GM18499 (cell line): ENCODE data around the gene CDKN2D.
A peak's percentile ranks its signal among the peaks of the same experiment; 100 is the strongest.

Source experiments
- ATAC-seq: cut with Tn5 transposase; IDR thresholded peaks from one replicate; pipeline ENCODE4 v1.9.1; 2021; ENCODE audit warnings: moderate number of reproducible peaks; ENCODE audit not compliant: insufficient read depth, unreplicated experiment

CDKN2D gene

DNA sequence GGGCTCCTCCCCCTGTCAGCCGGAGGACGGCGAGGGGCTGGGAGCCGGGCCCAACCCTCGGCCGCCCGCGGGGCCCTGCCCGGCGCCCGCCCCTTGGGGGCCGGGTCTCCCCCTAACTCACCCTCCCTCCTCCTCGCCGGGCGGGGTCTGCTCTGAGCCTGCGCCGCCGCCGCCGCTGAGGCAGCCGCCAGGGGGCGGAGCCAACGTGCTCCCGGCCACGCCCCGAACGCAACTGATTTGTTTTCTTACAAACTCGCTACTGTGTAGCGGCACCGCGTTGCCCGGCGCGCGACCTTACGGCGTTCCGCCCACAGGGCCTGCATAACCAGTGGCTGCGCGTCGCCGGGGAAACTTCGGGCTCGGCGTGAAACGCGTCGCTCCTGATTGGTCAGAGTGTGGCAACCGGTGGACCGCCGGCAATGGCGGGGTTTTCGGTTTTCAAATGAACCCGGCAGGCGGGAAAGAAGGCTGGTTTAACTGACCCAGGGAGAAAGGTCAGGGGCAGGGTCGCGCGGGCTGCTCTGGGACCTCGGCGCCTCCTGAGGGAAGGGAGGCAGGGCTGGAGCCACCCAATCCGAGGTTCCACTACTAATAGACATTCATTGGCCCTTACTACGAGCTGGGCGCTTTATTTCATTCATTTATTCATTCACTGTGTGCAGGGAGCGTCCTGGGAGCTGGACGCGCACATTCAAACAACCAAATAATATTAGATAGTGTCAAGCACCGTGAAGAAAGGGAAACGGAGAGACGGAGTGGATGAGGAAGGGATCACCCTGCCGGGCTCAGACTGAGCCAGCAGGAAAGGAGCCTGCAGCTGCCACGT lies at the start of gene CDKN2D:
CDKN2D (minus strand) TSS at position 154 of the 826 bp plus-strand sequence. CDS start 326 bp downstream, outside the sequence.
- ATAC-seq = peak; percentile 53

DNA sequence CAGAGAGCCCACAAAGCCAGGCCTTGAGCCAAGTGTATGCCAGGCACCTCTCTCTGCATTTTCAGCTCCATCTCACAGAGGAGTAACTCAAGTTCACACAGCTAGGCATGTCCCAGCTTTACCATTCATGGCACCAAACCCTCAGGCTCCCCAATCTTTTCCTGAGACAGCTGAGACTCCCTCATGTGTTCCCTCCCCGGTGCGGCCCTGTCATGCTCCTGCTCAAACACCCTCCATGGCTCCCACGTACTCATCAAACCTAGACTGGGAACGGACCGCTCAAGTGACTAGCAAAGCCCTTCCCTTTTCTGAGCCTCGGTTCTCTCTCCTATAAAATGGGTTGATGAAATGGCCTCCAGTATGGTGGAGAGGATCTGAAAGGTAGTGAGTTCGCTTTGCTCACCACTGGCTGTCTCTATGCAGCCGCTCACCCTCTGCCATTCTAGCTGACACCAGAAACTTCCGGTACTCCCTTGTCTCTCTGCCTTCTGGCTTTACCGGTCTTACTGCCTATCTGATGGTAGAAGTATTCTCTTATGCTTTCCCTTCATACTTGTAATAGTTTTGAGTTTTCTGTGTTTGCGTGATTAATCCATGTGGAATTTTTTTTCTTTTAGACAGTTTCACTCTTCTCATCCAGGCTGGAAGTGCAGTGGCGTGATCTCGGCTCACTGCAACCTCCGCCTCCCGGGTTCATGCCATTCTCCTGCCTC lies 48.8 kb upstream of the CDKN2D start:
- no peak for ATAC-seq

DNA sequence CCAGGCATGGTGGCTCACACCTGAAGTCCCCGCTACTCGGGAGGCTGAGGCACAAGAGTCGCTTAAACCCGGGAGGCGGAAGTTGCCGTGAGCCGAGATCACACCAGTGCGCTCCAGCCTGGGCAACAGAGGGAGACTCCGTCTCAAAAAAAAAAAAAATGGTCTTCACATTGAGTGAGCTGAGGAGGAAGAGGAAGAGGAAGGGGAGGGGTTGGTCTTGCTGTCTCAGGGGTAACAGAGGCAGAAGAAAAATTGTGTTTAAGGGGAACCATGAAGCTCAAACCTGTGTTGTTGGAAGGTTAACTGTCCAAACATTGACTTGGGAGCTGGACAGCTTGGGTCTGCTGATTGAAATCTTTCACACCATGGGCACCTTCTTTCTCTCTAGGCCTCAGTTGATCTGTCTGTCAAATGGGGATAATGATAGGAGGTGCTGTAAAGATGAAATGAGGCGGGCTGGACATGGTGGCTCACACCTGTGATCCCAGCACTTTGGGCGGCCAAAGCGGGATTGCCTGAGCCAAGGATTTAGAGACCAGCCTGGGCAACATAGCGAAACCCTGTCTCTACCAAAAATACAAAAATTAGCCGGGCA lies 46.7 kb upstream of the CDKN2D start:
- no peak for ATAC-seq

DNA sequence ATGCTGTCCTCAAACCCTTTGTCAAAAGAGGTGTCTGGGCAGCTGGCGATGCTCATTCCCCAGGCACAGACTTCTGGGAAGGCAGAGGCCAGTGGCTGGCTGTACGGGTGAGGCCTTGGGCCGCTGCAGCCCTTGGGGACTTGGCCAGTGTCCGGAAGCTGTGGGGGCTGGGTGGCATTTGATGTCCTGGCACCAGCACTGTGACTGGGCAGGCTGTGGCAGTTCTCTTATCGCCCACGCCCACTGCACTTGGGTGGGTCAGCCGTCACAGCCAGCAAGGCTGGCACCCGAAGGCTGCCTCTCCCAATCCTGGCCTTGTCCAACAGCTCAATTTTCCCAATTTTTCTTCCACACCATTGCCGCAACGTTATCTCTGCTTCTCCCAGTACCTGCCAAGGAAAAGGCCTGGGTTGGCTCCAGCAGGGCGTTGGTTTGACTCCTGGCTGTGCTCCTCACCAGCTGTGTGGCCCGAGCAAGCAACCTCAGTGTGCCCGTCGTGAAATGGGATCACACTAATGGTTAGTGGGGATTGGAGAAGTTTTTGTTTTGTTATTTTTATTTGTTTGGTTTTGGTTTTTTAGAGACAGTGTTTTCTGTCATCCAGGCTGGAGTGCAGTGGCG lies 43.8 kb upstream of the CDKN2D start:
- ATAC-seq = no peak

DNA sequence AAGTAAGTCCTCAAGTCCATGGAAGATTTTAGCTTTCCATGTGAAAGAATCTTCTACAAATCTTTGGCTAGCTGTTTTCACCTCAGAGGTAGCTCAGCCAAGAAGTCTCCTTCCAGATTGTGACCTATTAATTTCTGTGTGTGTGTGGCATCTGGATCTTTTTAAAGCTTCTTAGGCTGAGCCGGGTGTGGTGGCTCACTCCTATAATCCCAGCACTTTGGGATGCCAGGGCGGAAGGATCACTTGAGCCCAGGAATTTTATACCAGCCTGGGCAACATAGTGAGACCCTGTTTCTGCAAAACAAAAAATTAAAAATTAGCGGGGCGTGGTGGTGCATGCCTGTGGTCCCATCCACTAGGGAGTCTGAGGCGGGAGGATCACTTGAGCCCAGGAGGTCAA lies 43.1 kb upstream of the CDKN2D start:
- ATAC-seq = no peak

DNA sequence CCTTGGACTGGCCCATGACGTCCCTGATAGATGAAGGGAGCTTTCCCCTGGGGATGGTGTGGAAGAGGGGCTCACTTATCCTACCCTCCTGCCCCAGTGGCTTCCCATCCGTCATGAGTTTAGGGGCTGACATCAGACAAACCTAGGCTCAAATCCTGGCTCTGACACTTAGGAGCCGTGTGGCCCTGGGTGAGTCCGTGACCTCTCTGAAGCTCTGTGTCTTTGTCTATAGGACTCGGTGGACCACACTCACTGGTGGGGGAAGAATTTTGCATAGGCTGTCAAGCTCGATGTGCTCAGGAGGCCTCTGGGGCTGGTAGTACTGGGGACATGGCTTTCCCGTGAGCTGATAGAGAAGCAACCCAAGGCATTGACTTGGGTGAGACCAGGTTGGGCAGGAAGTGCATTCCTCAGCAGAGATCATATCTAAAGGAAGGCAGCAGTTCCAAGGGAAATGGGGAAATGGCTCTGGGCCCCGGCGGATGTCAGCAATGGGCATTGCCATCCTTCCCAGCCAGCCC lies 35.7 kb upstream of the CDKN2D start:
- no peak for ATAC-seq

DNA sequence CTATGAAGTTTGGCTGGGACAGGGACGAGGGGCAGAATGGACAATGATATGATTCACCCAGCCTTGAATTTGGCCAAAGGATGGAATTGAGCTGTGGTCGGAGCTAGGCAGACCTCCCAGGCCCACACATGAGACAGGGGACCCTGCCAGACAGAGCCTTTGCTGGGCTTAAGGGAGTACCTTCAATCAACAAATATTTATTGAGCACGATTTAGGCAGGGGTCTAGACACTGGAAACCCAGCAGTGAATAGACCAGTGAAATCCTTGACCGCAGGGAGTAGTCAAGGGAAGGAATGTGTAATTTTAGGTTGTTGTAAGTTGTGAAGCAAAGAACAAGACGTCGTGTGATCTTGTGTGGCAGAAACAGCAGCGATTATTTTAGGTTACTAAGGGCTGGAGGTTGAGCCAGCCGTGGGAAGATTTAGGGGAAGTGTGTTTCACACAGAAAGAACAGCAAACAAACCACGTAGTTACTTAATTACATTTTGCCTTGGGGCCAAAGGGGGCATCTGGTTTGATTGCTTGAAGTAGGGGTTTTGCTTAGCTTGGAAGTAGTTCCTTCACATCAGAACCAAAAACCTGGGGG lies 35.2 kb upstream of the CDKN2D start:
- no peak for ATAC-seq

DNA sequence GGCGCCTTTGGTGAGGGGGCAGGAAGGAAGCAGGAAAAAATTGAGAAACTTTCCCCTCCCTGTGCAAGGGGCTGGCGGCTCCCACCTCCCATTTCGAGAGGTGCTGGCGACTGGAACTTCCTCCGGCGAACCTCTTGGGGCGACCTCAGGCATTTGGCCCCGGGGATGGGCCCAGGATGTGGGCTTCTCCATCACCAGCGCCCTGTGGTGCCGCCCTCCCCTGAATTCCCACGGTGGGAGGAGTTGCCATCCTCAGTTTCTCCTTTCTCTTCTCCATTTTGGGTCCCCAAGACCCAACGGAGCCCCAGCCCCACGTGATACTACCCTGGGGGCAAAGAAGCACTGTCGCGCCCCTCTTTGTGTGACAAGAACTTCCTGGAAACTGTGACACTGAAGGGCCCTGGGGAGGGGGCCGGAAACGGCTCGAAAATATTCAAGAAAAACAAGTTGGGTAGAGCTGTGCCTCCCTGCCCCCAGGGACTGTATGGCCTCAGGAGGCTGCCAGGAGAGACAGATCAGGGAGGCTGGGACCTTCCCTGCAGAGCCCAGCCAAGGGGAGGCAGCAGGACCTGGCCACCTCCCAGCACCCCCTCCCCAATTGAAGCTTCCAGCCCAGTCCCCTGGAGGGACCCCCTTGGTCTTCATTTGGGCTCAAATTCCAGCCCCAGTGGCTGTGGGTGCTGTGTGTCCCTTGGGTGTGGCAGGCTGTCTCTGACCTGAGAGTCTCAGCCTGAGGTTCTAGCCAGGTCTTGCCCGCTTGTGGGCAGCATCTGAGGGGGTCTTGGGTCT lies 34.5 kb upstream of the CDKN2D start:
- ATAC-seq = no peak

DNA sequence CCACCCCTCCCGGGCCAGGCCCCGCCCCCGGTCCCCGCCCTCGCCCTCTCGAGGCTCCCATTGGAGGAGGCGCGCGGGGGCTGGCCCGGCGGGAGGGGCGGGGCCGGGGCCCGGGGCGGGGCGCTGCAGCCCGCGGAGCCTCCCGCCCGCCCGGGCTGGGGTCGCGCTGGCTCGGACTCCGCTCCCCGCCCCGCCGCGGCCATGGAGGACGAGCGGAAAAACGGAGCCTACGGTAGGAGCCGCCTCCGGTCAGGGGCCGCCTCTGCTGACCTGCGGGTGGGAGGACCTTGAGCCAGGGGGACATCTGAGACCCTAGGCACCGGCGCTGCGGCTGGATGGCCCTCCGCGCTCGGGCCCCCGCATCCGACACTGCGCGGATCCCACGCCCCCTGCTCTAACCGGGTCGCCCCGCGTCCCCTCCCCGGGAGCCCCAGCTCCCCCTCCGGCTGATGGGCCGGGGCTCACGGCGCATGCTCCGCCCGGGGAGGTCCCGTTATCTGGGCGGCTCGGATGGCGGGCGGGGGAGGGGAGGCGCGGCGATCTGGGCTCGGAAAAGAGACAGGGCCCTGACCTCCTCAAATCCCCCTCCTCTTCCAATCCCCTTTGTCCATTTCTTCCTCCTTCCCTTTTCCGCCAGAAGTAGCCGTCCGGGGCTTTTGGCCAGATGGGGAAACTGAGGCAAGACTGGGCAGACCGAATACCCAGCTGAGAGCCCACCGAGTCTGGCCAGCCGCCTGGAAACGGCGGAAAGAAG lies 33.7 kb upstream of the CDKN2D start:
- ATAC-seq = no peak

DNA sequence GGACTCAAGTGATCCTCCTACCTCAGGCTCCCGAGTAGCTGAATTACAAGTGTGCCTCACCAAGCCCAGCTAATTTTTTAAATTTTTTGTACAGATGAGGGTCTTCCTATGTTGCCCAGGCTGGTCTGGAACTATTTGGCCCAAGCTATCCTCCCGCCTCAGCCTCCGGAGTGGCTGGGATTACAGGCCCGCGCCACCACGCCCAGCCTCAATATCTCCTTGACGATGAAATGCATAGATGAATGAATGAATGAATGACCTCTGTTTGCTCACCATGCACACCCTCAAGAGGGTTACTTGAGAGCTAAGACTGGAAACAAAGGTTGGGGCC lies 33.2 kb upstream of the CDKN2D start:
- ATAC-seq = no peak

DNA sequence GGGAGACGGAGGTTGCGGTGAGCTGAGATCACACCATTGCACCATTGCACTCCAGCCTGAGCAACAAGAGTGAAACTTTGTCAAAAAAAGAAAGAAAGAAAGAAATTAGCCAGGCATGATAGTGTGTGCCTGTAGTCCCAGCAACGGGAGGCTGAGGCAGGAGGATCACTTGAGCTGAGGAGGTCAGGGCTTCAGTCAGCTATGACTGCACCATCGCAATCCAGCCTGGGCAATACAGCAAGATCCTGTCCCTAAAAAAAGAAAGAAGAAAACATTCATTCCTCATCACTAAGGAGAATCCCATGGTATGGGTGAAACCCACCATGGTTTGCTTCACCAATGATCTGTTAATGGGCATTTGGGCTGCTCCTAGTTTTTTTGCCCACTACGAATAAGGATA lies 31.4 kb upstream of the CDKN2D start:
- no peak for ATAC-seq

DNA sequence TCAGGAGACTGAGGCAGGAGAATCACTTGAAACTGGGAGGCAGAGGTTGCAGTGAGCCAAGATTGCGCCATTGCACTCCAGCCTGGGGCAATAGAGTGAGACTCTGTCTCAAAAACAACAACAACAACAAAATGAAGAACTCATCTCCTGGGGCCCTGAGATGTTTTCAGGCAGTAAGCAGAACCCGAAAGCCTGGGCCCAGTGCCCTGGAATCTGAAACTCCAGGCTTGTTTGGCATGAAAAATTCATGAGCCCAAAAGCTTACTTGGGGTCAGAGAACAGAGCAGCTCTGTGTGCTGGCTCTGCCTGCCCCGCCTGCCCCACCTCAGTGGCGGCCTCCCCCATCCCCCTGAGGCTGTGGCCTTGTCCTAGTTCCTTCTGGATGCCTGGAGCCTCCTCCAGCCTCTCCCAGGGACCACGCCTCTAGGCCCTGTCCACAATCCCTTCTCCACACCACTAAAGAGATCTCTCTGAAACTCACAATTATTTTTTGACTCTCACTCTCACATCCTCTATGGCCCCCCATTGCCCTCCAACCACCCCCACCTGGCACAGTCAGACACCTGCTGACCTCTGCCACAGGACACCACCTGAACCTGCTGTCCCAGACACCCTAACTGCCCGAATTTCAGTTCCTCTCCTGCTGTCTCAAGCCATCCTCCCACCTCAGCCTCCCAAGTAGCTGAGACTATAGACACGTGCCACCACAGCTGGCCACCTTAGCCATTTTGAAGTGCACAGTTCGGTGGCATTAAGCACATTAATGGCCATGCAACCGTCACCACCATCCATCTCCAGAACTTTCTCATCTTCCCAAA lies 25.2 kb upstream of the CDKN2D start:
- ATAC-seq = no peak

DNA sequence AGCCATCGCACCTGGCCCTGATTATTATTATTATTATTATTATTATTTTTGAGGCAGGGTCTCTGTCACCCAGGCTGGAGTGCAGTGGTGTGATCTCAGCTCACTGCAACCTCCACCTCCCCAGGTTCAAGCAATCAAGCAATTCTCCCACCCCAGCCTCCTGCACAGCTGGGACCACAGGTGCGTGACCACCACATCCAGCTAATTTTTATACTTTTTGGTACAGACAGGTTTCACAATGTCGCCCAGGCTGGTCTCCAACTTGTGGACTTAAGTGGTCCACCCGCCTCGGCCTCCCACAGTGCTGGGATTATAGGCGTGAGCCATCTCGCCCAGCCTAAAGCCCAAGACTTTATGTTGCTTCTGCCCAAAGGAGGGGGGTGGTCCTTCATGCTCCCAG lies 24.4 kb upstream of the CDKN2D start:
- no peak for ATAC-seq

DNA sequence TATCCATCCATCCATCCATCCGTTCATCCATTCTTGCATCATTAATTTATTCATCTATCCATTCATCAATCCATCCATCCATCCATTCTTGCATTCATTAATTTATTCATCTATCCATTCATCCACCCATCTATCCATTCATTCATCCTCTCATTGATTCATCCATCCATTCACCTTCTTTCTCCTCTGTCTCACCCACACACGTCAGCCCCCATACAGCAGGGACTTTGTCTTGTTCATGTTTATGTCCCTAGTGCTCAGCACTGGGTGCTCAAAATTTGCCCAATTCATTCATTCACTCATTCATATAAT lies 19.0 kb upstream of the CDKN2D start:
- ATAC-seq = no peak

DNA sequence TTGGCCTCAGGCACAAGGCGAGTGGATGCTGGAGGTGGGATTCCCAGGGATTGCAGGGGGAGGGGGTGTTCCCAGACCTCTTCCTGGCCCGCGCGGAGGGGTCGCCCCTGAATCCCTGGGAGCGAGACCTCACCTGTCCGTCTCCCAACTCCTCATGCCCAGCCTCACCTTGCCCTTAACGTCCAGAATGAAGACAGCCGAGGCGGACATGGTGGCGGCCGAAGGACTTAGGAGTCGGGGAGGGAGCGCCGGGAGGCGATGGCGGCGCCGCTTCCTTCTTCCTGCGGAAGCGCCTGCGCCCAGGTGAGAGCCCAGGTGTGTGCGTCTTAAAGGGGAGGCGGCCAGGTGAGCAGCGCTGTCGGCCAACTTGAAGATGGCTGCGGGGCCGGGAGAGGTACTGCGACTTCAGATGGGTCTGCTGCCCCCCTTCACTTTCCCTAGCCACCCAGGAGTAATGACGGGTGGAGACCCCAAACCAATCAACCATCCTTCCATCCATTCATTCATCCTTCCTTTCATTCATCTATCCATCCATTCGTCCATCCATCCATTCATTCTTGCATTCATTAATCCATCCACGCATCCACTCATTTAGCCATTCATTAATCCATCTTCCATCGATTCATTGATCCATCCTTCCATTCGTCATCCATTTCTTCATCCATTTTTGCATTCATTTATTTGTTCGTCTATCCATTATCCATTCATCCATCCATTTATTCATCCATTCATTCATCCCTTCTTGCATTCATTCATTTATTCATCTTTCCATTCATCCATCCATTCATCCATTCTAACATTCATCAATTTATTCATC lies 18.5 kb upstream of the CDKN2D start, which contains the start of gene AP1M2:
AP1M2 (minus strand) TSS at position 291 of the 817 bp plus-strand sequence; CDS start at position 210, 81 bp downstream.
- no peak for ATAC-seq

DNA sequence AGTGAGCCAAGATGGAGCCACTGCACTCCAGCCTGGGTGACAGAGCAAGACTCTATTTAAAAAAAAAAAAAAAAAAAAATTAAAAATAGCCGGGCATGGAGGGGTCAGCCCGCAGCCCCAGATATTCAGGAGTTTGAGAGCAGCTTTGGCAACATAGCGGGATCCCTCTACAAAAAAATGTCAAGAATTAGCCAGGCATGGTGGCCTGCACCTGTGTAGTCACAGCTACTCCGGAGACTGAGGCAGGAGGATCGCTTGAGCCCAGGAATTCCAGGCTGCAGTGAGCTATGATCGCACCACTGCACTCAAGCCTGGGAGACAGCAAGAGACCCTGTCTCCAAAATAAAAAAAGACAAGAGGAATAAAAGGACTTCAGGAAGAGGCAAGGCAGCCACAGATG lies 17.6 kb upstream of the CDKN2D start:
- ATAC-seq = no peak

DNA sequence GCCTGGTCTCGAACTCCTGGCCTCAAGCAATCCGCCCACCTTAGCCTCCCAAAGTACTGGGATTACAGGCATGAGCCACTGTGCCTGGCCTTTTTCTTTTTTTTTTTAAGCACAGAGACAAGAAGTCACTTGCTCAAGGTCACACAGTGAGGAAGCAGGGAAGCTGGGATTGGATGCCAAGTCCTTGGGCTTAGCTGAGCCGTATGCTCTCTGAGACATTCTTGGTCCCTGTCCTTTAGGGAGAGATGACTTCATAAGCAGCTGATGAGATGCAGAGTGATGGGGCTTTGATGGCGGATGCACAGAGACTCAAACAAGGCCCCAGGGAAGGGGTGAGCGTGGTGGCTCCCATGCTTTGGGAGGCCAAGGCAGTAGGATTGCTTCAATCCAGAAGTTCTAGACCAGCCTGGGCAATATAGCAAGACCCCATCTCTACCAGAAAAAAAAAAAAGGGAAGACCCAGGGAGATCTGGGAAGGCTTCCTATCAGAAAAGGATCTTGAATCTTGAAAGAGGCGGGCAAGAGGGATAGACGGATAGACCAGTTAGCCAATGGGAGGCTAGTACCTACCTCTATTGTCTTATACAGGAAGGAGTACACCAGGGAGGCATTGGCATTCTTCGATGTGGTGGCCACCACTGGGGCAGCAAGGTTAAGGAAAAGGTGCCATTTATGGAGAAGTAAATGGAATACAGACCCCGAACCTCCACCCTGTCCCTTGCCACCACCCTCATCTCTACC lies 14.4 kb upstream of the CDKN2D start:
- no peak for ATAC-seq
